GM23338 (cell line): ENCODE measurements around the gene DTHD1. TPM values are rescaled to one million over a fixed set of nuclear protein-coding genes. Genes with fewer than 3 reads are reported as not detected.

Experiments
- ATAC-seq: fragments of 200-7000 bp; cut with Tn5 transposase; 3 replicates; pipeline ENCODE4 v1.9.1; 2020
- DNase-seq: peaks from one replicate; pipeline ENCODE4 v3.0.0-alpha.2; 2015; ENCODE audit warnings: low spot score
- H2AFZ ChIP-seq: fragments of 200-600 bp; sonication (generic); 2 replicates; pipeline ENCODE4 v1.8.0; 2016; ENCODE audit warnings: antibody characterized with exemption, mild to moderate bottlenecking, moderate library complexity
- H3F3A ChIP-seq: fragments of 200-600 bp; sonication (generic); replicated peaks from 2 replicates; pipeline ENCODE4 v1.8.0; 2017; ENCODE audit warnings: antibody characterized with exemption, mixed run types, low read depth
- H3K27ac ChIP-seq: fragments of 200-600 bp; sonication (generic); 2 replicates; pipeline ENCODE4 v1.6.1; 2016; ENCODE audit warnings: low read depth
- H3K27me3 ChIP-seq: fragments of 200-600 bp; sonication (generic); 2 replicates; pipeline ENCODE4 v1.8.0; 2016; ENCODE audit warnings: mild to moderate bottlenecking, mixed run types, moderate library complexity; ENCODE audit not compliant: insufficient read depth
- H3K36me3 ChIP-seq: fragments of 200-600 bp; sonication (generic); 2 replicates; pipeline ENCODE4 v1.8.0; 2016; ENCODE audit warnings: mild to moderate bottlenecking; ENCODE audit not compliant: insufficient read depth
- H3K4me1 ChIP-seq: fragments of 200-600 bp; sonication (generic); 2 replicates; pipeline ENCODE4 v1.8.0; 2016; ENCODE audit warnings: mild to moderate bottlenecking, moderate library complexity; ENCODE audit not compliant: insufficient read depth
- H3K4me2 ChIP-seq: fragments of 200-600 bp; sonication (generic); 2 replicates; pipeline ENCODE4 v1.7.1; 2017; ENCODE audit warnings: mixed run types
- H3K4me3 ChIP-seq: fragments of 200-600 bp; sonication (generic); 2 replicates; pipeline ENCODE4 v1.6.1; 2016; ENCODE audit warnings: mixed run types
- H3K79me2 ChIP-seq: fragments of 200-600 bp; sonication (generic); replicated peaks from 2 replicates; pipeline ENCODE4 v1.8.0; 2017; ENCODE audit warnings: mild to moderate bottlenecking; ENCODE audit not compliant: insufficient read depth
- H3K9me2 ChIP-seq: fragments of 200-600 bp; sonication (generic); 2 replicates; pipeline ENCODE4 v1.8.0; 2017; ENCODE audit not compliant: insufficient read depth
- H4K20me1 ChIP-seq: fragments of 200-600 bp; sonication (generic); replicated peaks from 2 replicates; pipeline ENCODE4 v1.8.0; 2017; ENCODE audit warnings: mild to moderate bottlenecking; ENCODE audit not compliant: insufficient read depth
- H3K27ac Mint-ChIP-seq: 2 replicates; pipeline ENCODE4 v1.8.0; 2020; ENCODE audit warnings: inconsistent platforms, mild to moderate bottlenecking, moderate library complexity, mixed read lengths
- H3K27me3 Mint-ChIP-seq: 3 replicates; pipeline ENCODE4 v1.8.0; 2022; ENCODE audit warnings: low read depth, mild to moderate bottlenecking, moderate library complexity, mixed read lengths, inconsistent platforms; ENCODE audit not compliant: insufficient read depth, poor library complexity
- H3K36me3 Mint-ChIP-seq: 3 replicates; pipeline ENCODE4 v1.8.0; 2021; ENCODE audit warnings: low read depth, mild to moderate bottlenecking, inconsistent platforms, moderate library complexity, mixed read lengths
- H3K4me1 Mint-ChIP-seq: 3 replicates; pipeline ENCODE4 v1.8.0; 2020; ENCODE audit warnings: mild to moderate bottlenecking, inconsistent platforms, mixed read lengths
- H3K4me3 Mint-ChIP-seq: 3 replicates; pipeline ENCODE4 v1.8.0; 2021; ENCODE audit warnings: moderate library complexity, mild to moderate bottlenecking, inconsistent platforms, mixed read lengths
- H3K9me3 Mint-ChIP-seq: 3 replicates; pipeline ENCODE4 v1.8.0; 2020; ENCODE audit warnings: moderate library complexity, mild to moderate bottlenecking, inconsistent platforms, mixed read lengths
- CREB1 ChIP-seq: fragments of 250-450 bp; sonication (Bioruptor Pico); IDR thresholded peaks from 2 replicates; pipeline ENCODE4 v1.5.0; 2020; ENCODE audit warnings: low read depth, mild to moderate bottlenecking, moderate library complexity
- CTCF ChIP-seq, 2 experiments: fragments of 200-600 bp in 1 of 2; sonication (generic) in 1 of 2; conservative IDR thresholded peaks; 2 replicates each; pipeline versions ENCODE4 v1.5.1 to v1.6.1; 2016 to 2017; ENCODE audit warnings: antibody characterized with exemption in 2 of 2, low read depth in 2 of 2, mild to moderate bottlenecking in 2 of 2, moderate library complexity in 1 of 2
- EZH2 ChIP-seq: fragments of 200-600 bp; sonication (generic); IDR thresholded peaks from one replicate; pipeline ENCODE4 v1.8.0; 2017; ENCODE audit warnings: antibody characterized with exemption, mild to moderate bottlenecking, low read depth; ENCODE audit not compliant: unreplicated experiment
- EZH2phosphoT487 ChIP-seq: fragments of 200-600 bp; sonication (generic); IDR thresholded peaks from one replicate; pipeline ENCODE4 v1.8.1; 2018; ENCODE audit warnings: antibody characterized with exemption; ENCODE audit not compliant: unreplicated experiment
- JUNB ChIP-seq: IDR thresholded peaks from one replicate; pipeline ENCODE4 v1.6.1; 2016; ENCODE audit warnings: antibody characterized with exemption; ENCODE audit not compliant: unreplicated experiment
- NANOG ChIP-seq: IDR thresholded peaks from 2 replicates; pipeline ENCODE4 v1.6.1; 2016; ENCODE audit warnings: antibody characterized with exemption, borderline replicate concordance
- POLR2AphosphoS5 ChIP-seq: IDR thresholded peaks from 2 replicates; pipeline ENCODE4 v1.6.1; 2016; ENCODE audit warnings: antibody characterized with exemption, low read depth
- STAT1 ChIP-seq: IDR thresholded peaks from one replicate; pipeline ENCODE4 v1.6.1; 2016; ENCODE audit warnings: antibody characterized with exemption; ENCODE audit not compliant: unreplicated experiment
- ZNF114 ChIP-seq: fragments of 250-450 bp; sonication (Bioruptor Pico); IDR thresholded peaks from 2 replicates; pipeline ENCODE4 v1.5.0; 2020; ENCODE audit warnings: mild to moderate bottlenecking, moderate library complexity
- ZNF331 ChIP-seq: fragments of 250-450 bp; sonication (Bioruptor Pico); IDR thresholded peaks from 2 replicates; pipeline ENCODE4 v1.5.0; 2020; ENCODE audit warnings: low read depth, mild to moderate bottlenecking, moderate library complexity
- ZNF462 ChIP-seq: fragments of 250-450 bp; sonication (Bioruptor Pico); IDR thresholded peaks from 2 replicates; pipeline ENCODE4 v1.5.0; 2020; ENCODE audit warnings: mild to moderate bottlenecking, moderate library complexity
- polyA plus RNA-seq: library from polyadenylated mRNA; unstranded; fragments of >200 nt; fragmentation: Nextera tagmentation; extraction: Ambion mirVana; gene quantifications from 2 replicates; pipeline ENCODE4 v1.2.1, GENCODE V29; 2016
- total RNA-seq: library from RNA; depleted of rRNA; stranded (reverse); fragments of >200 nt; shearing (Covaris generic); gene quantifications from 2 replicates; pipeline ENCODE4 v1.2.3, GENCODE V29; 2014
- TF ChIP-seq, protein P1 (sequence below): IDR thresholded peaks from 2 replicates; pipeline ENCODE4 v1.6.1; 2016; ENCODE audit warnings: antibody characterized with exemption
- TF ChIP-seq, protein P2 (sequence below): IDR thresholded peaks from one replicate; pipeline ENCODE4 v1.6.1; 2018; ENCODE audit warnings: antibody characterized with exemption; ENCODE audit not compliant: unreplicated experiment

Gene DTHD1
- total and polyA plus RNA-seq, 2 experiments from 2014 or later, result not detected

GRCh38 chr4:36254371-36254770, 27.0 kb upstream of the DTHD1 start:
- Histone ChIP-seq H3K4me2 (no peak overlapping the region), H3K36me3 (no peaks in the 10 kb centered on the region), H3F3A (no peaks in the 10 kb centered on the region), H3K79me2 (no peaks in the 10 kb centered on the region), H2AFZ (no peak overlapping the region), H3K4me1 (no peaks in the 10 kb centered on the region), H4K20me1 (no peaks in the 10 kb centered on the region), H3K27me3 (no peaks in the 10 kb centered on the region), H3K4me3 (no peak overlapping the region), H3K9me2 (no peaks in the 10 kb centered on the region), H3K27ac (no peak overlapping the region)
- Mint-ChIP-seq H3K4me1 (peaks cover 10% of the 10 kb centered on the region), H3K4me3 (no peak overlapping the region), H3K27ac (no peak overlapping the region), H3K9me3 (no peaks in the 10 kb centered on the region), H3K27me3 (no peaks in the 10 kb centered on the region), H3K36me3 (no peaks in the 10 kb centered on the region)
- ATAC-seq (no peak), DNase-seq (no peak)
- TF ChIP-seq NANOG (no peak), EZH2 (no peak), CREB1 (CRISPR knock-in tag) (no peak), ZNF114 (CRISPR knock-in tag) (no peak), POLR2AphosphoS5 (no peak), ZNF331 (CRISPR knock-in tag) (no peak), STAT1 (no peak), CTCF (conservative IDR thresholded peaks at IDR 0.05; ENCODE audit: low read depth in 2 of 2) (no peak), ZNF462 (CRISPR knock-in tag) (no peak), EZH2phosphoT487 (no peak), JUNB (no peak)
- TF ChIP-seq, protein P1, sequence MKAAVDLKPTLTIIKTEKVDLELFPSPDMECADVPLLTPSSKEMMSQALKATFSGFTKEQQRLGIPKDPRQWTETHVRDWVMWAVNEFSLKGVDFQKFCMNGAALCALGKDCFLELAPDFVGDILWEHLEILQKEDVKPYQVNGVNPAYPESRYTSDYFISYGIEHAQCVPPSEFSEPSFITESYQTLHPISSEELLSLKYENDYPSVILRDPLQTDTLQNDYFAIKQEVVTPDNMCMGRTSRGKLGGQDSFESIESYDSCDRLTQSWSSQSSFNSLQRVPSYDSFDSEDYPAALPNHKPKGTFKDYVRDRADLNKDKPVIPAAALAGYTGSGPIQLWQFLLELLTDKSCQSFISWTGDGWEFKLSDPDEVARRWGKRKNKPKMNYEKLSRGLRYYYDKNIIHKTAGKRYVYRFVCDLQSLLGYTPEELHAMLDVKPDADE, result no peak
- TF ChIP-seq, protein P2, sequence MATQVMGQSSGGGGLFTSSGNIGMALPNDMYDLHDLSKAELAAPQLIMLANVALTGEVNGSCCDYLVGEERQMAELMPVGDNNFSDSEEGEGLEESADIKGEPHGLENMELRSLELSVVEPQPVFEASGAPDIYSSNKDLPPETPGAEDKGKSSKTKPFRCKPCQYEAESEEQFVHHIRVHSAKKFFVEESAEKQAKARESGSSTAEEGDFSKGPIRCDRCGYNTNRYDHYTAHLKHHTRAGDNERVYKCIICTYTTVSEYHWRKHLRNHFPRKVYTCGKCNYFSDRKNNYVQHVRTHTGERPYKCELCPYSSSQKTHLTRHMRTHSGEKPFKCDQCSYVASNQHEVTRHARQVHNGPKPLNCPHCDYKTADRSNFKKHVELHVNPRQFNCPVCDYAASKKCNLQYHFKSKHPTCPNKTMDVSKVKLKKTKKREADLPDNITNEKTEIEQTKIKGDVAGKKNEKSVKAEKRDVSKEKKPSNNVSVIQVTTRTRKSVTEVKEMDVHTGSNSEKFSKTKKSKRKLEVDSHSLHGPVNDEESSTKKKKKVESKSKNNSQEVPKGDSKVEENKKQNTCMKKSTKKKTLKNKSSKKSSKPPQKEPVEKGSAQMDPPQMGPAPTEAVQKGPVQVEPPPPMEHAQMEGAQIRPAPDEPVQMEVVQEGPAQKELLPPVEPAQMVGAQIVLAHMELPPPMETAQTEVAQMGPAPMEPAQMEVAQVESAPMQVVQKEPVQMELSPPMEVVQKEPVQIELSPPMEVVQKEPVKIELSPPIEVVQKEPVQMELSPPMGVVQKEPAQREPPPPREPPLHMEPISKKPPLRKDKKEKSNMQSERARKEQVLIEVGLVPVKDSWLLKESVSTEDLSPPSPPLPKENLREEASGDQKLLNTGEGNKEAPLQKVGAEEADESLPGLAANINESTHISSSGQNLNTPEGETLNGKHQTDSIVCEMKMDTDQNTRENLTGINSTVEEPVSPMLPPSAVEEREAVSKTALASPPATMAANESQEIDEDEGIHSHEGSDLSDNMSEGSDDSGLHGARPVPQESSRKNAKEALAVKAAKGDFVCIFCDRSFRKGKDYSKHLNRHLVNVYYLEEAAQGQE, result no peak
